ENCODE results near the gene OR2A42. TPM values are rescaled to one million over a fixed set of nuclear protein-coding genes. Genes with fewer than 3 reads are reported as not detected.
"Not testable (repeated sequence)": the region's sequence is repeated elsewhere in the genome, so short reads cannot be mapped to it uniquely, and the experiment has no call there.

OR2A42 gene
- total RNA-seq, 1 experiment from 2014 or later: 0.20 TPM

DNA sequence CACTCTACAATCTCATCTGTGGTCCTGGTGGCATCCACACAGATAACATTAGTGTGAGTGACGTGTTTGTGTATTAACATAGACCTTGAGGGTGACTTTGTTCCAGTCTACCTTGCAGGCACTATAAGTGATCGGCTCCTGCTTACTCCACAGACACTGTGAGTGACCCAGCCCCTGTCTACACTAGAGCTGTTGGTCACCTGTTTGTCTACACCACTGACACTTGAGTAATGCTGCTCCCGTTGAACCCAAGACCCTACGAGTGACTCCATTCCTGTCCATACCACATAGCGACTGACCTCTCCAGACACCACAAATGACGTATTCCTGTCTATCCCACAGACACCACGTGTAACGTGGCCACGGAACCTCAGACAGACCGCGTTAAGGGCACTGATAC lies 45.6 kb downstream of the OR2A42 start:
- POLR2A ChIA-PET; H3K4me1 Mint-ChIP-seq; H3K4me3 Mint-ChIP-seq; H3K9me3 Mint-ChIP-seq; H3K27me3 Mint-ChIP-seq (ENCODE audit: low read depth); H3K36me3 Mint-ChIP-seq; ATAC-seq; CTCF ChIA-PET; DNase-seq (ENCODE audit: low spot score); H3K27ac Mint-ChIP-seq: not testable (repeated sequence)

DNA sequence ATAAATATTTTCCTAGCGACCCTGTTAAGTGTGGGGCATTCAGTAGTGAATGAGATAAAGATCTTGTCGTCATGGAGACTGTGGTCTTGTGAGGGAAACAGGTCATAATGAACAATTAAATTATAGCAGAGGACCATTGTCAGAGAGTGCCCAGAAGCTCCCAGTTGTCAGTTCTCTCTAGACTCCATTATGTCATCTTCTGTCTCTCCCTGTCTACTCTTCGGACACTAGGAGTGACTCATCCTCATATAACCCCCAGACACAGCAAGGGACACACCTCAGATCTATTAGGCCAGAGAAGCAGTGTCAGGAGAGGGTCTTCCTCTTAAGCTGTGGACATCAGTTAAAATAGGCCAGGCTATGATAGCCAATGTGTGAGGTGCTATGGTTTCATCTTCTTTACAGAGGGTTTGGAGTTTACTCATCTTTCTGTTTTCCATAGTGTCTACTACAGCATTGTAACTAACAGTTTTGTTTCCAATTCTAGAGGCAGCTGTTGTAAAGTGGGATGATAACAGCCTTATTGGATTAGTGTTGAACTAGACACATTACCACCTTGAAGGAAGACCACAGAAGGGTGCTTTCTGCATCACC lies 50.7 kb downstream of the OR2A42 start:
- H3K4me3 Mint-ChIP-seq; CTCF ChIA-PET; DNase-seq (ENCODE audit: low spot score); H3K4me1 Mint-ChIP-seq; H3K27me3 Mint-ChIP-seq (ENCODE audit: low read depth); H3K27ac Mint-ChIP-seq; H3K36me3 Mint-ChIP-seq; H3K9me3 Mint-ChIP-seq; POLR2A ChIA-PET; ATAC-seq: not testable (repeated sequence)

- ATAC-seq; H3K36me3 Mint-ChIP-seq; H3K9me3 Mint-ChIP-seq; H3K4me3 Mint-ChIP-seq; H3K27me3 Mint-ChIP-seq (ENCODE audit: low read depth); DNase-seq (ENCODE audit: low spot score); CTCF ChIA-PET; H3K4me1 Mint-ChIP-seq; H3K27ac Mint-ChIP-seq; POLR2A ChIA-PET: not testable (repeated sequence)
These were observed 51.6 kb downstream of the OR2A42 start for GRCh38 chr7:144187848-144188247.

DNA sequence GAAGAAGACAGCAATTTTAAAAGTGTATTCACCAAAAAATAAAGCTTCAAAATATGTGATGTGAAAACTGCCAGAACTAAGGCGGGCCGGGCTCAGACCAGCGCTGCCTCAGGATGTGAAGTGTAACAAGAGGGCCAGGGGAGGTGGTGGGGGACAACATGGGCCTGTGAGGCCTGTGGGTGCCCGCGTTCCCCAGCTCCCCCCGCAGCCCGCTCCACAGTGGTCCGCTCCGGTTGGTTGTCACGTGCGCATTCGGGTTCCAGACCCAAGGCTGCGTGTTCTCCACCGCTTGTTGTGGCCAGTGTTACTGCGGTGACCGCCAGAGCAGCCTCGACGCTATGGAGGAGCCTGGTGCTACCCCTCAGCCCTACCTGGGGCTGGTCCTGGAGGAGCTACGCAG lies 56.2 kb downstream of the OR2A42 start, which contains the start of gene CTAGE4:
Gene CTAGE4, plus strand, starts transcription at position 301 of the 400 bp plus-strand sequence. Its CDS starts 38 bp downstream, at position 339.
- H3K36me3 Mint-ChIP-seq; H3K4me1 Mint-ChIP-seq; H3K4me3 Mint-ChIP-seq; ATAC-seq; DNase-seq (ENCODE audit: low spot score); POLR2A ChIA-PET; H3K27me3 Mint-ChIP-seq (ENCODE audit: low read depth); CTCF ChIA-PET; H3K9me3 Mint-ChIP-seq; H3K27ac Mint-ChIP-seq: not testable (repeated sequence)

DNA sequence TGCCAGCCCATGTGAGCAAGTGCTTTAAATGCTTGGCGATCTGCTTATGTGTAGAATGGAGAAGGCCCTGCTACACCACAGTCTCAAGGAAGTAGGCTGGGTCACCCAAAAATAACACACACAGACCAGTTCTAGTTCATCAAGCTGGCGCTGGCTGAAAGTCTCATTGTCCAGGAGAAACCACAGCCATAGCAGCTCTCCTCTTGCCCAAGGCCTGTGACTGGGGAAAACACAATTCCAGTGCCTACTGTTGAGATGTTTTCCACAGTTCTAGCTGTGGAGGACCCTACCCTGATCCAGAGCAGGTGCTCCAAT lies 60.3 kb downstream of the OR2A42 start:
- CTCF ChIA-PET; ATAC-seq; DNase-seq (ENCODE audit: low spot score); POLR2A ChIA-PET; H3K4me3 Mint-ChIP-seq; H3K4me1 Mint-ChIP-seq; H3K9me3 Mint-ChIP-seq; H3K36me3 Mint-ChIP-seq; H3K27me3 Mint-ChIP-seq (ENCODE audit: low read depth); H3K27ac Mint-ChIP-seq: not testable (repeated sequence)

- CTCF ChIA-PET: interaction anchor here (0.9 kb wide), 1 partner anchor 51 kb away, joined by 5 read pairs; no protein-coding TSS in a partner anchor
- DNase-seq (ENCODE audit: low spot score) (peak; percentile 28), ATAC-seq (peak; percentile 99)
- H3K27ac Mint-ChIP-seq; H3K4me1 Mint-ChIP-seq; H3K36me3 Mint-ChIP-seq; H3K4me3 Mint-ChIP-seq; H3K27me3 Mint-ChIP-seq (ENCODE audit: low read depth); H3K9me3 Mint-ChIP-seq; POLR2A ChIA-PET: not testable (repeated sequence)
- TF ChIP-seq CTCF (IDR thresholded peaks at IDR 0.05): 0 out of 2 replicates have a peak, but pooled peaks have one; percentile 24
These were observed 60.8 kb downstream of the OR2A42 start for GRCh38 chr7:144178380-144179164.

Other genes starting within 250 kb of the OR2A42 start
- gene OR6B1, start 239.3 kb downstream of the OR2A42 start, total RNA-seq (2021): not detected in 3 replicates
- not detected in 3 replicates for gene OR2A5, start 190.7 kb downstream of the OR2A42 start, total RNA-seq (2021)
- gene OR2A25, start 169.8 kb downstream of the OR2A42 start, total RNA-seq (2021): not detected in 3 replicates
- gene OR2A12, start 153.3 kb downstream of the OR2A42 start, total RNA-seq (2021): not detected in 3 replicates
- gene OR2A2, start 130.0 kb downstream of the OR2A42 start, total RNA-seq (2021): not detected in 3 replicates
- gene OR2A14, start 116.4 kb downstream of the OR2A42 start, total RNA-seq (2021): not detected in 3 replicates
- gene CTAGE4, start 56.1 kb downstream of the OR2A42 start, total RNA-seq (2021): 18.3 to 23.3 TPM (median 20.9 TPM) in 3 replicates
- gene ARHGEF35, start 43.8 kb downstream of the OR2A42 start, total RNA-seq (2021): 28.1 to 39.2 TPM (median 37.0 TPM) in 3 replicates
- gene OR2A7, start 25.2 kb upstream of the OR2A42 start, total RNA-seq (2021): 6.3 to 9.9 TPM (median 9.4 TPM) in 3 replicates
- gene CTAGE8, start 29.7 kb upstream of the OR2A42 start, total RNA-seq (2021): 5.6 to 8.4 TPM (median 7.9 TPM) in 3 replicates
- 0.15 to 0.27 TPM in 2 of 3 replicates, not detected in the other for gene OR2A1, start 72.8 kb upstream of the OR2A42 start, total RNA-seq (2021)
- 80.1 to 115 TPM (median 104 TPM) in 3 replicates for gene ARHGEF5, start 115.8 kb upstream of the OR2A42 start, total RNA-seq (2021)
- gene NOBOX, start 164.1 kb upstream of the OR2A42 start, total RNA-seq (2021): not detected in 3 replicates

Data from WTC11 (cell line).